Neuron (in vitro differentiated cells): ENCODE measurements around the gene RPTOR.

Source experiments
- H2AFZ ChIP-seq: one replicate; pipeline ENCODE4 v1.6.1; 2013; ENCODE audit warnings: low read depth, mild to moderate bottlenecking, inconsistent platforms, low read length, moderate library complexity
- H3K27me3 ChIP-seq: one replicate; pipeline ENCODE4 v1.6.1; 2013; ENCODE audit warnings: low read length; ENCODE audit not compliant: insufficient read depth
- H3K36me3 ChIP-seq: one replicate; pipeline ENCODE4 v1.6.1; 2013; ENCODE audit warnings: low read length; ENCODE audit not compliant: insufficient read depth
- H3K4me1 ChIP-seq: one replicate; pipeline ENCODE4 v1.6.1; 2013; ENCODE audit warnings: low read length; ENCODE audit not compliant: insufficient read depth
- H3K4me3 ChIP-seq: 2 replicates; pipeline ENCODE4 v1.5.1; 2013; ENCODE audit warnings: mild to moderate bottlenecking, low read length, moderate library complexity
- H3K9me3 ChIP-seq: one replicate; pipeline ENCODE4 v1.6.1; 2013; ENCODE audit warnings: low read length

Gene RPTOR

DNA sequence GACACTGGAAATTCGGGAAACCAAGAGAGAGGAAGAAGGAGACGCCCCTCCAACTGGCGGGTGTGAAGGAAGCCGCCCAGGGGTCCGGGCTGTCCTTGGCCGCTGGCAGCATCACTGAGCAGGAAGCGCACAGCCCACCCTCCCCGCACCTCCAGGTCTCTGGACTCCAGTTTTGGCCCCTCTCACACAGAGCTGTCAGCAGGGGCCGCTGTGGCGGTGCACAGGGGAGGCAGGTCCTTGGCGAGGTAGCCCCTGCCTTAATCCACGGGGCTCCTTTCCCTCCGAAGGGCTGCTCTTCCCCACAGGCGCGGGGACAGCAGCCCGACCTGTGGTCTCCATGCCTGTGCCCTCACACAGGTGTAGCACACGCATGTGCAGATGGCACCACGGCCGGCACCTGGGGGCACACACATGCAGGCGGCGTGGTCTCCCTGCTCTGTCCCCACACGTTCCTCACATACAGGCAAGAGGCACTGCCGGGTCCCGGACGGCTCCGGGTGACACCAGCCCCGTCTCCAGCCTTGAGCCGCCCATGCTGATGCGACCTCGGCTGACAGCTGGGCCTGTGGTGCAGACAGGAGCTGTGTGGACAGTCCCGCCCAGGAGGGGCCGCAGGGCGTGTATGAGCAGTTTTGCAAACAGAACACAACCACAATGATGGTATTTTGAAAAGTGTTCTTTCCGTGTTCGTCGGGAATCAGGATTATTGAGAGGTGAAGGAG lies 420.4 kb downstream of the RPTOR start:
- H2AFZ ChIP-seq: no peak overlapping the region
- H3K4me3 ChIP-seq: no peak overlapping the region
- no peaks in the 10 kb centered on the region for H3K9me3 ChIP-seq
- H3K36me3 ChIP-seq: peaks cover 4% of the 10 kb centered on the region
- H3K4me1 ChIP-seq: peaks cover 9% of the 10 kb centered on the region
- H3K27me3 ChIP-seq: no peaks in the 10 kb centered on the region

- Histone ChIP-seq H3K4me1 (peaks cover 9% of the 10 kb centered on the region), H3K4me3 (no peak overlapping the region), H3K27me3 (no peaks in the 10 kb centered on the region), H3K9me3 (no peaks in the 10 kb centered on the region), H3K36me3 (peaks cover 4% of the 10 kb centered on the region), H2AFZ (no peak overlapping the region)
Observed at GRCh38 chr17:80965606-80966005, 421.0 kb downstream of the RPTOR start.

DNA sequence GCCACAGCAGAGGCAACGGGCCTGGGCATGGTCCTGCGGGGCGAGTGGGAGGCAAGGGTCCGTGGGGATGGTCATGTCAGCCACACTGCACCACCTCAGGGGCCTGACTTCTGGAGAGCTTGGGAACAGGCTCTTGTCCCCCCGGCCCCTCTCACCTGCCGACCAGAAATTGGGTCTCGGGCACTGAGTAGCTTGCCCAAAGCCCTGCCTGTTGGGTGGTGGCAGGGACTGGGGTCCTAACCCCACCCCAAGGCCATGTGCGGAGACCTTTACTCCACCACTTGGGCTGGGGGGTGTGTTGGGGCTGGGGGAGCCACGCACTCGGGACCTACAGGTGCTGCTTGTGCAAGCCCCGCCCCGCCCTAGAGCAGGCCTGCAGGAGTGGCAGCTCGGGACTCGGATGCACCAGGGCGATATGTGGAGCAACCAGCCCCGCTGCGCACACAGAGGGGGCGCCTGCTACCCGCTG lies 422.8 kb downstream of the RPTOR start:
- Histone ChIP-seq H3K27me3 (no peaks in the 10 kb centered on the region), H3K4me1 (peaks cover 9% of the 10 kb centered on the region), H3K36me3 (peaks cover 4% of the 10 kb centered on the region), H3K4me3 (no peak overlapping the region), H3K9me3 (no peaks in the 10 kb centered on the region), H2AFZ (no peak overlapping the region)

DNA sequence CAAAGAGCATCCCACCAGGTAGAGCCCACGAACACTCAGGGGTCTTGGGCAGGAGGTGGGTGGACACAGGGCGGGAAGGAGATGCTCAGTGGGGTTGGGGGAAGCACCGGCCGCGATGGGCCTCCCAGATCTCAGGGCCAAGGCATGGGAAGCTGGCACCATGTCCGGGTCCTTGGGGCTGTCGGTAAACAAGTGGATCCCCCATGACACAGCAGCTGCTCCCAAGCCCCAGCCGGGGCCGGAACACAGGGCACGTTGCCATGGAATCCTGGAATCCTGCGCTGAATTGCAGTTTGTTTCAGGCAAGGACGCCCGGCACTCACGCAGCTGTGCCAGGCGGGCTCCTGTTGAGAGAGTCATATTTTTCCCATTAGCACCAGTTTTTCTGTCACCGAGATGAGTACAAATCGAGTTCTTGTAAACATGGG lies 424.0 kb downstream of the RPTOR start:
- Histone ChIP-seq H3K4me3 (no peak overlapping the region), H3K4me1 (peaks cover 9% of the 10 kb centered on the region), H3K9me3 (no peaks in the 10 kb centered on the region), H3K36me3 (peaks cover 4% of the 10 kb centered on the region), H2AFZ (no peak overlapping the region), H3K27me3 (no peaks in the 10 kb centered on the region)

DNA sequence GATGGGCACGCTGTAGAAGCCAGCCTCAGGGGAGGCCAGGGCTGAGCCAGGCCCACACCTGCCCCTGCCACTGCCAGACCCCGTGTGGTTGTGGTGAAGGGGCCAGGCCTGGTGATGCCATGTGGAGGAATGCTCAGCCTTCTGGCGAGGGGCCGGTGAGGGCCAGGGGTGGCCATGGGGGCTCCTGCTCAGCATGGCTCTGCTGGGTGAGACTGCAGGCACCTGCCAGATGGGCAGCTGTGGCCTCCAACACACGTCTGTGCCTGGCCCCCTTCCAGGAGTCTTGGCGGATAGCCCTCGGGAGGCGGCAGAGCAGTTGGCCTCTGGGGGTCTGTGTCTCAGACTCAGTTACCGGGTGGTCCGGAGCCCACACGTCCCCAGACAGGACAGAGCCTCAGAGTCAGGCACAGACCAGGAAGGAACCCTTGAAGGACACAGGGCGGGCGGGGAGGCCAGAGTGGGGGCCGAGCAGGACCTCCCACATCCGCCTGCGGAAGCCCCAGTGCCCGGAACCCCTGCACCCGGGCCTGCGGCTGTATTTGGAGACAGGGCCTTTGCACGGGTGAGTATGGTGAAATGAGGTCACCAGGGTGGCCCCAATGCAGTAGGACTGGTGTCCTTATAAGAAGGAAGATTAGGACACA lies 424.5 kb downstream of the RPTOR start:
- Histone ChIP-seq H3K4me3 (no peak overlapping the region), H3K9me3 (no peaks in the 10 kb centered on the region), H2AFZ (no peak overlapping the region), H3K4me1 (peaks cover 9% of the 10 kb centered on the region), H3K36me3 (peaks cover 4% of the 10 kb centered on the region), H3K27me3 (no peaks in the 10 kb centered on the region)

- Histone ChIP-seq H2AFZ (no peak overlapping the region), H3K9me3 (no peaks in the 10 kb centered on the region), H3K36me3 (peaks cover 4% of the 10 kb centered on the region), H3K4me1 (peaks cover 9% of the 10 kb centered on the region), H3K27me3 (no peaks in the 10 kb centered on the region), H3K4me3 (no peak overlapping the region)
Observed at GRCh38 chr17:80969674-80970043, 425.0 kb downstream of the RPTOR start.

GRCh38 chr17:80970044-80970761 lies 425.6 kb downstream of the RPTOR start:
- H3K36me3 ChIP-seq: peaks cover 3% of the 10 kb centered on the region
- no peaks in the 10 kb centered on the region for H3K27me3 ChIP-seq
- H2AFZ ChIP-seq: no peak overlapping the region
- H3K4me3 ChIP-seq: no peak overlapping the region
- H3K4me1 ChIP-seq: peaks cover 9% of the 10 kb centered on the region
- no peaks in the 10 kb centered on the region for H3K9me3 ChIP-seq

DNA sequence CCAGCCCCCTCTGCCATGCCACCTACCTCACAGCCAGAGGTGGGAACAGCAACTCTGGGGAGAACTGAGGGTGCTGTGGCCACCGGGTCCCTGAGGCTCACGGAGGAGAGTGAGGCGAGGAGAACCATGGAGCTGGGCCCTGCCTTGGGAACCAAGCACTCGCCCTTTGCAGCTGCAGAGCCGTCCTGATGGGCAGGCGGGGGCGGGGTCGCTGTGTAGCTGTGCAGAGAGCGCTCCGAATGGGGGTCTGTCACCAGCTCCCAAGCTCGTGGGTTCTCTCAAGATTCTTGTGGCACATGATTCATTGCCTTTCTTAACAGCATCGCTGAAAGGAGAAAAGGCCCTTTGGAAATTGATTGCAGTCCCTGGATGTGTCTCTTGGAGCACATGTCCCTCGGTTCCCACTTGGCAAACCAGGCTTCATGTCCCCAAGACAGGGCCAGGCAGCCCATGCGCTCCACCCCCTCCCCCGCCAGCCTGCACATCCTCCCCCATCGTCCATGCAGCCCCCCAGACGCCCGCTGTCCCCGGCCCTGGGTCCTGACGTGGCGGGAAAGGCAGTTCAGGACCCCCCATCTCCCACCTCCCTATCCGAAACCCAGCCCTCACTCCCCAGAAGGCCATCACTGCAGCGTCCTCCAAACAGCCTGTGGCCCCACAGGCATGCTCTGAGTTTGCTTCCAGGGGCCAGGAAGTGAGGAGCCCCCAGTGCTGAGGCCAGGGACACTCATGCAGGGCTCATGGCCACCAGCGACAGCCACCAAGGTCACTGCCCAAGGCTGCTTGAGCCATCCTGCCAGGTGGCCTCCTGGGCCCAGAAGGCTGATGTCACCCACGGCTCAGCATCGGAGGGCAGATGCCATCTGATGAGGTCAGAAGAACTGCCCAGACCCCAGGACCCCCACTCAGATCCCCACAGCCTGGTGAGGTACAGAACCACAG lies 426.4 kb downstream of the RPTOR start:
- Histone ChIP-seq H3K4me1 (peaks cover 9% of the 10 kb centered on the region), H3K27me3 (no peaks in the 10 kb centered on the region), H3K9me3 (no peaks in the 10 kb centered on the region), H3K4me3 (no peak overlapping the region), H2AFZ (no peak overlapping the region), H3K36me3 (no peaks in the 10 kb centered on the region)

DNA sequence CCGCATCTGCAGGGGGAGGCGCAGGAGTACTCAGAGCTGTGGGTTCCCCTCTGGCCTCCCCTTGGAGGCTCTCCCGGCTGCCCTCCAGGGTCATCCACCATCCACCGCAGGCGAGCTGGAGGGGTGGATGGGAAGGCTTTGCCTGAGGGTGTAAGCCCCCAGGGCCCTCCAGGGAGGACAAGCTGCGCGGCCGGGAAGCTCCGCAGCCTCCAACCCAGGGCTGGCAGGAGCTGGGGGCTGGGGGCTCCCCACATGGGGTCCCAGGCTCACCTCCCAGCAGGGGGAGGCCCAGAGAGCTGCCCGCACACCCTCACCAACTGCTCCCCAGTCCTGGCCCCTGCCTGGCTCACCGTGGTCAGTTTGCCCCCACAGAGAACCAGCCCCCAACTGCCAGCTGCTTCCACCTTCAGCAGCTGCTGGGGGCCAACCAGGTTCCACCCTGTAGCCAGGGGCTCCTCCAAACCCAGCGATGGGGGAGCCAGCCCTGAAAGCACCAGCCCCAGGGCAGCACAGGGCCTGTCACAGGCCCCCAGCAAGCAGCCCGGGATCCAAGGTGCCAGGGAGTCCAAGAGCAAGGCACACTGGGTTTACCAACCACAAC lies 427.2 kb downstream of the RPTOR start:
- Histone ChIP-seq H3K27me3 (no peaks in the 10 kb centered on the region), H3K4me3 (no peak overlapping the region), H3K36me3 (no peaks in the 10 kb centered on the region), H2AFZ (no peak overlapping the region), H3K4me1 (peaks cover 9% of the 10 kb centered on the region), H3K9me3 (peaks cover 1% of the 10 kb centered on the region)

- Histone ChIP-seq H3K4me1 (peaks cover 3% of the 10 kb centered on the region), H2AFZ (no peak overlapping the region), H3K4me3 (no peak overlapping the region), H3K27me3 (peaks cover under 1% of the 10 kb centered on the region), H3K36me3 (no peaks in the 10 kb centered on the region), H3K9me3 (peaks cover 1% of the 10 kb centered on the region)
Observed at GRCh38 chr17:80976701-80977100, 432.1 kb downstream of the RPTOR start.

DNA sequence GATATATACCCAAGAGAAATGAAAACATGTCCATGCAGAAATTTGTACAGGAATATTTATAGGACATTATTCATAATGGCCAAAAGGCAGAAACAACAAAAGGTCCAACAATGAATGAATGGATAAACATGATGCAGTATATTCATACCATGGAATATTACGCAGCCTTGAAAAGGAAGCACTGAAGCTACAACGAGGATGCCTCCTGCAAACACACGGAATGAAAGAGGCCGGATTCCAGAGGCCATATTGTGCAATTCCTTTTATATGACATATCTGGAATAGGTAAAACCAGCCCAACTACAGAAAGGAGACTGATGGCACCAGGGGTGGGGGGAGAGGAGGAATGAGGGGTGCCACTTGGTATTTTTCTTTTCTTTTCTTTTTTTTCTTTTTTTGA lies 432.5 kb downstream of the RPTOR start:
- H2AFZ ChIP-seq: no peak overlapping the region
- H3K9me3 ChIP-seq: peaks cover 1% of the 10 kb centered on the region
- H3K4me3 ChIP-seq: no peak overlapping the region
- peaks cover 6% of the 10 kb centered on the region for H3K4me1 ChIP-seq
- H3K27me3 ChIP-seq: peaks cover 4% of the 10 kb centered on the region
- H3K36me3 ChIP-seq: no peaks in the 10 kb centered on the region
